HG02938 (cell line): ENCODE measurements around the gene PHF3.

Source experiments
- ATAC-seq: cut with Tn5 transposase; IDR thresholded peaks from one replicate; pipeline ENCODE4 v1.9.1; 2021; ENCODE audit warnings: mild to moderate bottlenecking, moderate library complexity; ENCODE audit not compliant: unreplicated experiment

Gene PHF3

GRCh38 chr6:63640062-63640461 is 4.5 kb downstream of the PHF3 start:
- no peak for ATAC-seq

GRCh38 chr6:63643862-63644261 is 8.3 kb downstream of the PHF3 start:
- ATAC-seq: peak; percentile 47

- no peak for ATAC-seq
Measured at GRCh38 chr6:63644668-63645326, 9.2 kb downstream of the PHF3 start.

- no peak for ATAC-seq
Measured at GRCh38 chr6:63649269-63649668, 13.7 kb downstream of the PHF3 start.

- no peak for ATAC-seq
Measured at GRCh38 chr6:63649847-63650265, 14.3 kb downstream of the PHF3 start.

GRCh38 chr6:63652980-63653379 is 17.4 kb downstream of the PHF3 start:
- ATAC-seq: no peak

GRCh38 chr6:63660757-63661156 is 25.2 kb downstream of the PHF3 start:
- ATAC-seq: no peak

- no peak for ATAC-seq
Measured at GRCh38 chr6:63661769-63662168, 26.2 kb downstream of the PHF3 start.

- ATAC-seq: no peak
Measured at GRCh38 chr6:63663147-63663955, 27.7 kb downstream of the PHF3 start.

GRCh38 chr6:63663956-63664281 is 28.3 kb downstream of the PHF3 start:
- no peak for ATAC-seq

GRCh38 chr6:63671098-63671754 is 35.6 kb downstream of the PHF3 start:
- ATAC-seq: no peak

- ATAC-seq: peak; percentile 62
Measured at GRCh38 chr6:63672582-63673129, 37.1 kb downstream of the PHF3 start.

GRCh38 chr6:63673692-63674091 is 38.1 kb downstream of the PHF3 start:
- no peak for ATAC-seq

GRCh38 chr6:63674635-63675034 is 39.0 kb downstream of the PHF3 start:
- no peak for ATAC-seq

- no peak for ATAC-seq
Measured at GRCh38 chr6:63675138-63675537, 39.5 kb downstream of the PHF3 start.

- ATAC-seq: no peak
Measured at GRCh38 chr6:63676412-63677114, 41.0 kb downstream of the PHF3 start.

- no peak for ATAC-seq
Measured at GRCh38 chr6:63677282-63677681, 41.7 kb downstream of the PHF3 start.

- no peak for ATAC-seq
Measured at GRCh38 chr6:63683071-63683603, 47.5 kb downstream of the PHF3 start.

- ATAC-seq: peak; percentile 87
Measured at GRCh38 chr6:63685446-63686379, 50.1 kb downstream of the PHF3 start.

- ATAC-seq: no peak
Measured at GRCh38 chr6:63689421-63689820, 53.8 kb downstream of the PHF3 start.
